Measurements from ENCODE around the gene PARD6B. TPM values are rescaled to one million over a fixed set of nuclear protein-coding genes. Genes with fewer than 3 reads are reported as not detected.

Gene PARD6B
- total and polyA plus RNA-seq, 2 donors (not counting 3 experiments of a cell fraction or from before 2014, with no cell fraction given): 0.03 TPM; not detected in 1

- intact Hi-C loops (cut with micrococcal nuclease): no loop called here
- Histone ChIP-seq H3K27me3 (ENCODE audit: control insufficient read depth in 2 of 2, insufficient read depth in 2 of 2, low read length in 2 of 2) (peaks cover 3 to 16% of the 10 kb centered on the region in 2 experiments), H3K4me1 (ENCODE audit: control insufficient read depth, extremely low read depth, insufficient read depth, low read length) (no peaks in the 10 kb centered on the region), H3K27ac (ENCODE audit: insufficient read depth, low read depth, low read length) (no peak overlapping the region), H3K9ac (replicated peaks; ENCODE audit: extremely low read depth, insufficient read depth, low read length) (no peak overlapping the region), H3K36me3 (ENCODE audit: control insufficient read depth in 2 of 2, extremely low read depth in 1 of 2, insufficient read depth in 2 of 2, low read length in 2 of 2) (no peaks in the 10 kb centered on the region), H3K9me3 (replicated peaks; ENCODE audit: control insufficient read depth, insufficient read depth, low read length) (no peaks in the 10 kb centered on the region), H3K9me1 (replicated peaks; ENCODE audit: control insufficient read depth, extremely low read depth, insufficient read depth, low read length) (no peaks in the 10 kb centered on the region), H4K20me1 (replicated peaks; ENCODE audit: control insufficient read depth, extremely low read depth, insufficient read depth, low read length) (no peaks in the 10 kb centered on the region), H3K4me3 (replicated peaks in 1 of 3; ENCODE audit: insufficient read depth in 1 of 3, low read depth in 1 of 3, low read length in 3 of 3) (no peak overlapping the region), H3K79me2 (ENCODE audit: control insufficient read depth, insufficient read depth, low read length) (no peaks in the 10 kb centered on the region), H3K4me2 (ENCODE audit: insufficient read depth, low read length) (no peak overlapping the region), H2AFZ (ENCODE audit: low read depth, low read length) (no peak overlapping the region)
- DNase-seq (ENCODE audit: low read depth, low spot score) (no peak), FAIRE-seq (no peak)
- TF ChIP-seq CTCF (IDR thresholded peaks at IDR 0.05; ENCODE audit: extremely low read depth in 1 of 2, insufficient read depth in 1 of 2, low read depth in 1 of 2, low read length in 2 of 2) (no peak), POLR2A (IDR thresholded peaks at IDR 0.05; ENCODE audit: low read depth, low read length) (no peak), GATA2 (IDR thresholded peaks at IDR 0.05; ENCODE audit: insufficient read depth, insufficient read length, low read depth, low read length) (no peak), FOS (IDR thresholded peaks at IDR 0.05; ENCODE audit: borderline replicate concordance, insufficient read depth, low read length) (no peak), EZH2 (IDR thresholded peaks at IDR 0.05; ENCODE audit: borderline replicate concordance, low read depth, low read length, severe bottlenecking) (no peak), MYC (IDR thresholded peaks at IDR 0.05; ENCODE audit: low read depth, low read length) (no peak)
- ChIA-PET POLR2A (no interaction called here), CTCF (interaction anchor here (2.4 kb wide), 1 partner anchor 129 kb away, joined by 8 read pairs; no protein-coding TSS in a partner anchor)
- dilution Hi-C loops (cut with MboI; ENCODE audit: extremely low pct_ligation_motif_present, low sequenced_read_pairs): no loop called here
- no TSS peak for BruUV-seq (replicated peaks)
Observed at GRCh38 chr20:50754420-50754819, 23.0 kb downstream of the PARD6B start.

GRCh38 chr20:50756447-50756846, 25.1 kb downstream of the PARD6B start:
- Histone ChIP-seq H3K4me3 (replicated peaks in 1 of 3; ENCODE audit: insufficient read depth in 1 of 3, low read depth in 1 of 3, low read length in 3 of 3) (no peak overlapping the region), H3K79me2 (ENCODE audit: control insufficient read depth, insufficient read depth, low read length) (no peaks in the 10 kb centered on the region), H4K20me1 (replicated peaks; ENCODE audit: control insufficient read depth, extremely low read depth, insufficient read depth, low read length) (no peaks in the 10 kb centered on the region), H3K27ac (ENCODE audit: insufficient read depth, low read depth, low read length) (no peak overlapping the region), H3K9me3 (replicated peaks; ENCODE audit: control insufficient read depth, insufficient read depth, low read length) (no peaks in the 10 kb centered on the region), H3K9me1 (replicated peaks; ENCODE audit: control insufficient read depth, extremely low read depth, insufficient read depth, low read length) (no peaks in the 10 kb centered on the region), H3K4me1 (ENCODE audit: control insufficient read depth, extremely low read depth, insufficient read depth, low read length) (no peaks in the 10 kb centered on the region), H3K9ac (replicated peaks; ENCODE audit: extremely low read depth, insufficient read depth, low read length) (no peak overlapping the region), H3K4me2 (ENCODE audit: insufficient read depth, low read length) (no peak overlapping the region), H2AFZ (ENCODE audit: low read depth, low read length) (no peak overlapping the region), H3K36me3 (ENCODE audit: control insufficient read depth in 2 of 2, extremely low read depth in 1 of 2, insufficient read depth in 2 of 2, low read length in 2 of 2) (no peaks in the 10 kb centered on the region), H3K27me3 (ENCODE audit: control insufficient read depth in 2 of 2, insufficient read depth in 2 of 2, low read length in 2 of 2) (peaks cover 0 to 16% of the 10 kb centered on the region in 2 experiments)
- TF ChIP-seq FOS (IDR thresholded peaks at IDR 0.05; ENCODE audit: borderline replicate concordance, insufficient read depth, low read length) (no peak), POLR2A (IDR thresholded peaks at IDR 0.05; ENCODE audit: low read depth, low read length) (no peak), POLR2AphosphoS5 (IDR thresholded peaks at IDR 0.05; ENCODE audit: insufficient read depth, low read depth, low read length) (no peak), MYC (IDR thresholded peaks at IDR 0.05; ENCODE audit: low read depth, low read length) (no peak), GATA2 (IDR thresholded peaks at IDR 0.05; ENCODE audit: insufficient read depth, insufficient read length, low read depth, low read length) (no peak), EZH2 (IDR thresholded peaks at IDR 0.05; ENCODE audit: borderline replicate concordance, low read depth, low read length, severe bottlenecking) (no peak), MAX (IDR thresholded peaks at IDR 0.05; ENCODE audit: insufficient read depth, insufficient read length) (no peak)
- DNase-seq (ENCODE audit: low read depth, low spot score) (no peak), FAIRE-seq (peak; percentile 21)
- BruUV-seq (replicated peaks): no TSS peak
- intact Hi-C loops (cut with micrococcal nuclease) (no loop called here), dilution Hi-C loops (cut with MboI; ENCODE audit: extremely low pct_ligation_motif_present, low sequenced_read_pairs) (no loop called here)
- CTCF ChIA-PET: interaction anchor here (1.0 to 1.7 kb wide), 2 partner anchors 10 to 34 kb away, joined by 3 to 6 read pairs; no protein-coding TSS in a partner anchor
- POLR2A ChIA-PET: no interaction called here

Data from endothelial cell of umbilical vein (primary cell).